Measurements from ENCODE around the gene ATF6B. TPM values are rescaled to one million over a fixed set of nuclear protein-coding genes. Genes with fewer than 3 reads are reported as not detected.

The ATF6B gene
- total and polyA plus RNA-seq, 2 experiments from 2014 or later: 24.9 to 26.1 TPM

GRCh38 chr6:32110632-32111031 lies 17.4 kb downstream of the ATF6B start (continued):
- TF ChIP-seq NANOG (IDR thresholded peaks at IDR 0.05; ENCODE audit: borderline replicate concordance): no peak
- no peak for TF ChIP-seq STAT1 (IDR thresholded peaks at IDR 0.05; ENCODE audit: unreplicated experiment)
- 0 out of 2 replicates have a peak, but pooled peaks have one; percentile 28 for TF ChIP-seq POLR2AphosphoS5 (IDR thresholded peaks at IDR 0.05; ENCODE audit: low read depth)
- no peak for TF ChIP-seq ETS1 (IDR thresholded peaks at IDR 0.05)

DNA sequence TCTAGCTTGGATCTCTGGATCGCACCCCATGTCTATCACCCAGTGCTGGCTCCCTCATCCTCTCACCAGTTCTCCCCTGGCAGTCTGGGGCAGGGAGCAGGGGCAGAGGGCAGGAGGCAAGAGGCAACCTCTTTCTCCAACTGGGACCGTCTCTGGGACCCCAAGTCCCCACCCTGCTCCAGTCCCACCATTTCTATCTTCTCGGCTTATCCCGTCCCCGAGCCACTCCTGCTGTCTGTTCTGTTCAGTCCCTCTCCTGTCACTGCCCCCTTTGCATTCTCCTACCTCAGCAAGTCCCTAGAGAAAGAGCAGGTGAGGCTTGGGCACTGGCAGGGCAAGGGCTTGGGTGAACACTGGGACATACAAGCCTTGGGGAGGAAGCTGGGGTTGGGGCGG lies 18.3 kb downstream of the ATF6B start:
- H3K4me3 Mint-ChIP-seq: no peak overlapping the region
- Histone ChIP-seq H3K4me2 (0 out of 2 replicates have a peak overlapping the region, but pooled peaks have one; percentile 68), H4K20me1 (replicated peaks; ENCODE audit: insufficient read depth) (no peaks in the 10 kb centered on the region; the same call in none of the 2 replicates), H3K36me3 (ENCODE audit: insufficient read depth) (no peaks in the 10 kb centered on the region), H3F3A (replicated peaks; ENCODE audit: low read depth) (no peaks in the 10 kb centered on the region), H3K27ac (ENCODE audit: low read depth) (no peak overlapping the region), H2AFZ (no peak overlapping the region), H3K4me3 (no peak overlapping the region), H3K27me3 (ENCODE audit: insufficient read depth) (peaks cover 8% of the 10 kb centered on the region; the same call in 1 of the 2 replicates), H3K79me2 (replicated peaks; ENCODE audit: insufficient read depth) (no peaks in the 10 kb centered on the region), H3K4me1 (ENCODE audit: insufficient read depth) (peaks cover 13% of the 10 kb centered on the region; the same call in 1 of the 2 replicates), H3K9me2 (ENCODE audit: insufficient read depth) (no peaks in the 10 kb centered on the region)
- H3K9me3 Mint-ChIP-seq: no peaks in the 10 kb centered on the region; the same call in 2 of the 3 replicates
- H3K27me3 Mint-ChIP-seq (ENCODE audit: insufficient read depth, low read depth, poor library complexity): peaks cover 21% of the 10 kb centered on the region
- TF ChIP-seq REST (IDR thresholded peaks at IDR 0.05; ENCODE audit: unreplicated experiment) (no peak), ETS1 (IDR thresholded peaks at IDR 0.05) (no peak), POLR2AphosphoS5 (IDR thresholded peaks at IDR 0.05; ENCODE audit: low read depth) (no peak), ZNF114 (CRISPR knock-in tag; IDR thresholded peaks at IDR 0.05) (no peak), EZH2phosphoT487 (IDR thresholded peaks at IDR 0.05; ENCODE audit: unreplicated experiment) (no peak), STAT1 (IDR thresholded peaks at IDR 0.05; ENCODE audit: unreplicated experiment) (no peak), NANOG (IDR thresholded peaks at IDR 0.05; ENCODE audit: borderline replicate concordance) (no peak), CREB1 (CRISPR knock-in tag; IDR thresholded peaks at IDR 0.05; ENCODE audit: low read depth) (no peak), EZH2 (IDR thresholded peaks at IDR 0.05; ENCODE audit: low read depth, unreplicated experiment) (no peak)
- DNase-seq (ENCODE audit: low spot score) (no peak), ATAC-seq (no peak)
- H3K4me1 Mint-ChIP-seq: peaks cover 23% of the 10 kb centered on the region
- peaks cover 4% of the 10 kb centered on the region; the same call in 2 of the 3 replicates for H3K36me3 Mint-ChIP-seq (ENCODE audit: low read depth)
- no peak overlapping the region; the same call in 1 of the 2 replicates for H3K27ac Mint-ChIP-seq

Measured in GM23338 (cell line).